ENCODE data around the gene CSN1S1.

Gene CSN1S1

DNA sequence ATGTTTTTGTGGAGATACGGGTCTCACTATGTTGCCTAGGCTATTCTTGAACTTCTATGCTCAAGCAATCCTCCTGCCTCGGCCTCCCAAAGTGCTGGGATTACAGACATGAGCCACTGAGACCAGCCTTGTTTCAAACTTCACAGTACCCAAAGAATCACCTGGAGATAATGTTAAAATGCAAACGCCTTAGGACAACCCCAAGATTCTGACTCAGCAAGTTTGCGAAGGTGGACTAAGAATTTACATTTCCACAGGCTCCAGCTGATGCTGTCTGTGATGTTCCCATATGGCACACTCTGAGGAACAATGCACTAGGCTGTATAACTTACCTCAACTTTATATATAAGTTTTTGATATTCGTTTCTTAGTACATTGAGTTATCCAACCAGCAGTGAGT lies 63.9 kb downstream of the CSN1S1 start:
- DNase-seq (ENCODE audit: low spot score), result no peak

DNA sequence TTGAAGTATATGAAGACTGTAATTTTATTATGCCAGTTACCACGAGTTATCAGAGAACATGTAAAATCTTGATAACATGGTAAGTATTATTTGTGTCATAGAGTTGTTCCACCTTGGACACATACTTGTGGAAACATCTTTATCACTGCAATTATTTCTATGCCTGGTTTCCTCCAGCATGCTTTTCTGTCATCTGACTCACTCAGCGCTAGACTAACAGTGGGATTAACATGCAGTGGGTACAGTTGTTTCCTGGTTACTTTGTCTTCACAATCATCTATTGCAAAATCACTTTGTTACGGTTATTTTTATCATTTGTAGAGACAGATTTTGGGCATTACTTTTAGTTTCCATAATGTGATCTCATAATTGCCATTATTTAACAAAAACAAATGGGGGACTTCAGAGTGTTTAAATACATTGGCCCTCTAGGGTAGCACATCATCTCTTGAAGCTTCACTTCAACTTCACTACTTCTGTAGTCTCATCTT lies 64.7 kb downstream of the CSN1S1 start, which contains the start of gene STATH:
Gene STATH, plus strand, starts transcription at position 441 of the 491 bp plus-strand sequence. CDS start 2,472 bp downstream, outside the sequence.
- DNase-seq (ENCODE audit: low spot score), result no peak

All from pons (tissue), 1 donor.